Measurements from ENCODE around the gene KLF16. TPM values are rescaled to one million over a fixed set of nuclear protein-coding genes. Genes with fewer than 3 reads are reported as not detected.
"Not testable (repeated sequence)": the region's sequence is repeated elsewhere in the genome, so short reads cannot be mapped to it uniquely, and the experiment has no call there.

KLF16 gene
- polyA plus RNA-seq, 3 donors from 2014 or later: 0.12 to 0.55 (median 0.49) TPM

GRCh38 chr19:1901940-1902404 lies 38.6 kb upstream of the KLF16 start:
- DNase-seq: no peak
- Mint-ChIP-seq H3K4me1 (peaks cover 28 to 36% of the 10 kb centered on the region in 2 donors), H3K4me3 (no peak overlapping the region), H3K36me3 (no peaks in the 10 kb centered on the region), H3K9me3 (no peaks in the 10 kb centered on the region), H3K27me3 (ENCODE audit: low read depth in 3 of 3) (peaks cover 10 to 15% (median 13%) of the 10 kb centered on the region in 3 donors), H3K27ac (peak overlapping the region in 1 of 6 donors; percentile 35)

GRCh38 chr19:1896508-1896907 lies 33.1 kb upstream of the KLF16 start:
- peaks cover 44 to 49% of the 10 kb centered on the region in 2 donors for H3K4me1 Mint-ChIP-seq
- H3K4me3 Mint-ChIP-seq: peak overlapping the region; percentile 81 to 94 (median 90)
- H3K36me3 Mint-ChIP-seq: no peaks in the 10 kb centered on the region
- H3K27ac Mint-ChIP-seq: peak overlapping the region; percentile 98 to 100 (median 98)
- no peaks in the 10 kb centered on the region for H3K9me3 Mint-ChIP-seq
- H3K27me3 Mint-ChIP-seq (ENCODE audit: low read depth in 3 of 3): peaks cover 16 to 29% (median 19%) of the 10 kb centered on the region in 3 donors
- DNase-seq: no peak

GRCh38 chr19:1893791-1894190 lies 30.4 kb upstream of the KLF16 start:
- Mint-ChIP-seq H3K4me1 (peaks cover 44 to 50% of the 10 kb centered on the region in 2 donors), H3K27ac (peak overlapping the region in 5 of 6 donors; percentile 24 to 87 (median 49)), H3K4me3 (peak overlapping the region in 4 of 5 donors; percentile 24 to 62 (median 46)), H3K9me3 (no peaks in the 10 kb centered on the region), H3K36me3 (no peaks in the 10 kb centered on the region), H3K27me3 (ENCODE audit: low read depth in 3 of 3) (peaks cover 15 to 29% (median 19%) of the 10 kb centered on the region in 3 donors)
- no peak for DNase-seq

GRCh38 chr19:1889907-1890306 lies 26.5 kb upstream of the KLF16 start:
- Mint-ChIP-seq H3K4me1 (peaks cover 18 to 30% of the 10 kb centered on the region in 2 donors), H3K4me3 (no peak overlapping the region), H3K36me3 (no peaks in the 10 kb centered on the region), H3K27me3 (ENCODE audit: low read depth in 3 of 3) (peaks cover under 1 to 11% (median 6%) of the 10 kb centered on the region in 3 donors), H3K27ac (peak overlapping the region in 2 of 6 donors; percentile 8 to 13), H3K9me3 (no peaks in the 10 kb centered on the region)
- DNase-seq: no peak

- peaks cover 16 to 26% (median 20%) of the 10 kb centered on the region in 3 donors for H3K27me3 Mint-ChIP-seq (ENCODE audit: low read depth in 3 of 3)
- H3K36me3 Mint-ChIP-seq: peaks cover 11 to 13% (median 12%) of the 10 kb centered on the region in 3 donors
- peaks cover 21 to 28% of the 10 kb centered on the region in 2 donors for H3K4me1 Mint-ChIP-seq
- H3K4me3 Mint-ChIP-seq: no peak overlapping the region
- no peak for DNase-seq
- no peak overlapping the region for H3K27ac Mint-ChIP-seq
- peaks cover 0 to 6% (median 2%) of the 10 kb centered on the region in 6 donors for H3K9me3 Mint-ChIP-seq
Observed at GRCh38 chr19:1888385-1888784, 25.0 kb upstream of the KLF16 start.

GRCh38 chr19:1886360-1886759 lies 23.0 kb upstream of the KLF16 start:
- H3K4me3 Mint-ChIP-seq, H3K9me3 Mint-ChIP-seq, DNase-seq: not testable (repeated sequence)
- peaks cover 27 to 41% (median 35%) of the 10 kb centered on the region in 3 donors for H3K27me3 Mint-ChIP-seq (ENCODE audit: low read depth in 3 of 3)
- peak overlapping the region in 4 of 6 donors; percentile 86 to 99 (median 90) for H3K27ac Mint-ChIP-seq
- peaks cover 34 to 42% of the 10 kb centered on the region in 2 donors for H3K4me1 Mint-ChIP-seq
- peaks cover 18 to 23% (median 21%) of the 10 kb centered on the region in 3 donors for H3K36me3 Mint-ChIP-seq

- not testable (repeated sequence) for H3K9me3 Mint-ChIP-seq
- Mint-ChIP-seq H3K27me3 (ENCODE audit: low read depth in 3 of 3) (peaks cover 27 to 41% (median 35%) of the 10 kb centered on the region in 3 donors), H3K4me1 (peaks cover 34 to 45% of the 10 kb centered on the region in 2 donors), H3K27ac (peak within 1 kb of the TSS; percentile 99 to 100 (median 100)), H3K4me3 (peak within 1 kb of the TSS; percentile 98 to 100 (median 98)), H3K36me3 (peaks cover 18 to 23% (median 21%) of the 10 kb centered on the region in 3 donors)
- peak; percentile 94 to 96 (median 94) for DNase-seq
Observed at GRCh38 chr19:1885398-1886119, 22.2 kb upstream of the KLF16 start, which contains the start of gene ABHD17A. TSS of gene ABHD17A (minus strand) at chr19:1885496. CDS start at chr19:1881566, 3,930 bp downstream.

- Mint-ChIP-seq H3K27me3 (ENCODE audit: low read depth in 3 of 3) (peaks cover 29 to 41% (median 35%) of the 10 kb centered on the region in 3 donors), H3K4me1 (peaks cover 34 to 49% of the 10 kb centered on the region in 2 donors), H3K4me3 (peak overlapping the region; percentile 98 to 100 (median 98)), H3K9me3 (peaks cover 0 to 7% (median 3%) of the 10 kb centered on the region in 6 donors), H3K36me3 (peaks cover 18 to 23% (median 21%) of the 10 kb centered on the region in 3 donors), H3K27ac (peak overlapping the region; percentile 99 to 100 (median 100))
- DNase-seq: no peak
Observed at GRCh38 chr19:1884719-1885334, 21.4 kb upstream of the KLF16 start.

GRCh38 chr19:1884291-1884718 lies 20.9 kb upstream of the KLF16 start:
- peaks cover 0 to 7% (median 3%) of the 10 kb centered on the region in 6 donors for H3K9me3 Mint-ChIP-seq
- peak overlapping the region; percentile 98 to 100 (median 98) for H3K4me3 Mint-ChIP-seq
- DNase-seq: peak; percentile 75 to 78 (median 76)
- peaks cover 29 to 41% (median 35%) of the 10 kb centered on the region in 3 donors for H3K27me3 Mint-ChIP-seq (ENCODE audit: low read depth in 3 of 3)
- H3K27ac Mint-ChIP-seq: peak overlapping the region; percentile 99 to 100 (median 100)
- peaks cover 18 to 23% (median 21%) of the 10 kb centered on the region in 3 donors for H3K36me3 Mint-ChIP-seq
- peaks cover 34 to 50% of the 10 kb centered on the region in 2 donors for H3K4me1 Mint-ChIP-seq

- H3K27ac Mint-ChIP-seq: peak overlapping the region; percentile 99 to 100 (median 100)
- peak overlapping the region; percentile 98 to 100 (median 98) for H3K4me3 Mint-ChIP-seq
- peaks cover 18 to 23% (median 21%) of the 10 kb centered on the region in 3 donors for H3K36me3 Mint-ChIP-seq
- DNase-seq: peak in 2 of 3 donors; percentile 43 to 57
- peaks cover 0 to 7% (median 3%) of the 10 kb centered on the region in 6 donors for H3K9me3 Mint-ChIP-seq
- peaks cover 34 to 50% of the 10 kb centered on the region in 2 donors for H3K4me1 Mint-ChIP-seq
- peaks cover 29 to 41% (median 35%) of the 10 kb centered on the region in 3 donors for H3K27me3 Mint-ChIP-seq (ENCODE audit: low read depth in 3 of 3)
Observed at GRCh38 chr19:1883784-1884183, 20.4 kb upstream of the KLF16 start.

GRCh38 chr19:1882786-1883692 lies 19.7 kb upstream of the KLF16 start:
- H3K4me1 Mint-ChIP-seq: peaks cover 34 to 52% of the 10 kb centered on the region in 2 donors
- H3K27ac Mint-ChIP-seq: peak overlapping the region; percentile 99 to 100 (median 100)
- H3K4me3 Mint-ChIP-seq: peak overlapping the region; percentile 98 to 100 (median 98)
- peaks cover 0 to 7% (median 3%) of the 10 kb centered on the region in 6 donors for H3K9me3 Mint-ChIP-seq
- peaks cover 18 to 23% (median 21%) of the 10 kb centered on the region in 3 donors for H3K36me3 Mint-ChIP-seq
- H3K27me3 Mint-ChIP-seq (ENCODE audit: low read depth in 3 of 3): peaks cover 29 to 44% (median 35%) of the 10 kb centered on the region in 3 donors
- DNase-seq: peak in 1 of 3 donors; percentile 39

- DNase-seq: peak; percentile 94 to 96 (median 96)
- Mint-ChIP-seq H3K36me3 (peaks cover 18 to 23% (median 21%) of the 10 kb centered on the region in 3 donors), H3K27ac (peak overlapping the region; percentile 99 to 100 (median 100)), H3K9me3 (peaks cover 0 to 7% (median 3%) of the 10 kb centered on the region in 6 donors), H3K4me1 (peaks cover 30 to 47% of the 10 kb centered on the region in 2 donors), H3K4me3 (peak overlapping the region; percentile 98 to 100 (median 98)), H3K27me3 (ENCODE audit: low read depth in 3 of 3) (peaks cover 29 to 44% (median 35%) of the 10 kb centered on the region in 3 donors)
Observed at GRCh38 chr19:1882089-1882785, 18.9 kb upstream of the KLF16 start.

All from immature natural killer cell (primary cell).